Keratinocyte (primary cell): ENCODE results near the gene LAMA3.

ENCODE experiments used
- EZH2 ChIP-seq: IDR thresholded peaks from one replicate; pipeline ENCODE4 v1.6.1; 2012; ENCODE audit warnings: inconsistent platforms, mild to moderate bottlenecking, low read length, moderate library complexity
- TF ChIP-seq, protein P1 (sequence below), 3 experiments: IDR thresholded peaks in 1 of 3; conservative IDR thresholded peaks in 1 of 3; optimal IDR thresholded peaks in 1 of 3; 2 replicates in 2 of 3; 3 replicates in 1 of 3; pipeline versions ENCODE3 to v1.5.1; 2011; ENCODE audit warnings: low read length in 3 of 3, mild to moderate bottlenecking in 3 of 3, moderate library complexity in 2 of 3, control low read depth in 1 of 3, inconsistent platforms in 1 of 3; ENCODE audit not compliant: insufficient read depth in 2 of 3; ENCODE audit errors: extremely low read depth in 1 of 3

GRCh38 chr18:23803755-23804154 lies 114.5 kb downstream of the LAMA3 start:
- TF ChIP-seq, protein P1, sequence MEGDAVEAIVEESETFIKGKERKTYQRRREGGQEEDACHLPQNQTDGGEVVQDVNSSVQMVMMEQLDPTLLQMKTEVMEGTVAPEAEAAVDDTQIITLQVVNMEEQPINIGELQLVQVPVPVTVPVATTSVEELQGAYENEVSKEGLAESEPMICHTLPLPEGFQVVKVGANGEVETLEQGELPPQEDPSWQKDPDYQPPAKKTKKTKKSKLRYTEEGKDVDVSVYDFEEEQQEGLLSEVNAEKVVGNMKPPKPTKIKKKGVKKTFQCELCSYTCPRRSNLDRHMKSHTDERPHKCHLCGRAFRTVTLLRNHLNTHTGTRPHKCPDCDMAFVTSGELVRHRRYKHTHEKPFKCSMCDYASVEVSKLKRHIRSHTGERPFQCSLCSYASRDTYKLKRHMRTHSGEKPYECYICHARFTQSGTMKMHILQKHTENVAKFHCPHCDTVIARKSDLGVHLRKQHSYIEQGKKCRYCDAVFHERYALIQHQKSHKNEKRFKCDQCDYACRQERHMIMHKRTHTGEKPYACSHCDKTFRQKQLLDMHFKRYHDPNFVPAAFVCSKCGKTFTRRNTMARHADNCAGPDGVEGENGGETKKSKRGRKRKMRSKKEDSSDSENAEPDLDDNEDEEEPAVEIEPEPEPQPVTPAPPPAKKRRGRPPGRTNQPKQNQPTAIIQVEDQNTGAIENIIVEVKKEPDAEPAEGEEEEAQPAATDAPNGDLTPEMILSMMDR (optimal IDR thresholded peaks at IDR 0.05 in 1 of 3, IDR thresholded peaks at IDR 0.05 in 1 of 3, conservative IDR thresholded peaks at IDR 0.05 in 1 of 3; ENCODE audit: extremely low read depth in 1 of 3, insufficient read depth in 2 of 3, low read length in 3 of 3): no peak
- no peak for TF ChIP-seq EZH2
